Stimulated activated CD4-positive, alpha-beta T cell treated with anti-CD3 and anti-CD28 coated beads, Interleukin-4, amount 100 ng/mL, for 24 hours (primary cell): Measurements from ENCODE around the gene WDR4.
A peak's percentile ranks its signal among the peaks of the same experiment; 100 is the strongest.
"Not testable (repeated sequence)": the region's sequence is repeated elsewhere in the genome, so short reads cannot be mapped to it uniquely, and the experiment has no call there.

ENCODE experiments used
- DNase-seq: peaks from one replicate; pipeline ENCODE4 v3.0.0-alpha.2; 2020

The WDR4 gene

DNA sequence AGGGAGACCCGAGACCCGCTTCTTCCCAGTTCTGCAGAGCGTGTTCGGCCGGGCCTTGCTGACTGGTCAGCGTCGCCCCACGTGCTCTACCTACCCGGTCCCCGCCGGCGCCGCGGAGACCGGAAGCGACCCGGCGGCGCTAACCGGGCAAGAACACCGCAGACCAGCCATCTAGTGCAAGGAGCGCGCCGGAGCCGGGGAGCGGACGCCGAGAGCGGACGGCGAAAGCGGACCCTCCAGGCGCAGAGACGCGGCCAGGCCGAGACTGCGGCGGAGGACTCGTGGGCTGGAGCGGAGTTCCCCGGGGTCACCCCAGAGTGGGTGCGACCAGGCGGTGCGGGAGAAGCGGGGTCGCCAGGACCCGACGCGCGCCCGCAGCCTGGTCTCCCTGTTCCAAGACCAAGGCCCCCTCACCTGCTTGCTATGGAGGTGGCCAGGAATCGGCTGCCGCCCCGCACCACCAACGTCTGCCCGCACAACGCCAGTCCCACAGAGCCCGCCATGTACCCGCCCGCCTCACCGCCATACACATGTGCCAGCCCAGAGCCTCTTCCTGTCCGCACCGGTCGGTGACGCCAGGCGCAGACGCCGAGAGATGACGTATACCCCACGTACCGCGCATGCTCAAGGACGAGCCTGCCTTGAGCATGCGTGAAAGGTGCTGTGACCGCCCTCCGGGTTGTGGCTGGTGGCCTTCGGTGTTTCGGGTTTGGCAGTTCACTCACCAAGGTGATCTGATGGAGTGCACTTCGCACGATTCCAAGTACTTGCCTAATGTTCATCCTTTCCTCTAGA lies at the start of gene WDR4:
Gene WDR4, minus strand, starts transcription at position 547 of the 795 bp plus-strand sequence. Its CDS starts 44 bp downstream, at position 503.
- DNase-seq = peak; percentile 99

GRCh38 chr21:42927474-42928200 lies 48.3 kb upstream of the WDR4 start:
- not testable (repeated sequence) for DNase-seq

DNA sequence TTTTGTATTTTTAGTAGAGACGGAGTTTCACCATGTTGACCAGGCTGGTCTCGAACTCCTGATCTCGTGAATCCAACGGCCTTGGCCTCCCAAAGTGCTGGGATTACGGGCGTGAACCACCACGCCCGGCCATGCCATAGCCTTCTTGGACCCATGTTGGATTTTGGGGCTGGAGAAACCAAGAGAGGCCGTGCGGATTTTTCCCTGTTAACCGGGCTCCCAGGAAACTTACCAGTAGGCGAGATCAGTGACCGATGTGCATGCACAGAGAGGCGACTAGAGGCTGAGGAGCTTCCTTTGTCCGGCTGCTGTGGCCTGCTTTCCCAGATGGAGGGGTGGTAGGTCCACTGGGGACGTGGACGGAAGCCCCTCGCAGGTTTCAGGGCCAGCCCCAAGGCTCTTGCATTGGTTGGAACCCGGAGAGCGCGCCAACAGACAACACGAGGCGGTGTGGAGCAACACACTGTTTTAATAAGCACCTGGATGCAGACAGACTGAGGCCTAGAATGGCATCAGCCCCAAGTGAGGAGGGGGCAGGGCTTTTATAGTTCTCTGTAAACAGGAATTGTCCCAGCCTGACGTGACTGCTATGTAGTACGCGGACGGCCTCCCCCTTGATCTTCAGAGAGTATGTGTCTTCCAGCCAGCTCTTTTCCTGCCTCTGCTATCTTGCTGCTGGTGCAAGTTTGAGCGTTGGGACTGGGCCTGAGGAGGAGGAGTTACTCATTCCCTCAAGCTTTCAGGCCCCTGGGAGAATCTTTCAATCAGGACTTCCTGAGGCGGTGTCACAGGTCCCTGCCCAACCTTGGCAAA lies 46.0 kb upstream of the WDR4 start, which contains the start of gene ERVH48-1:
Gene ERVH48-1, minus strand, starts transcription at position 517 of the 813 bp plus-strand sequence. CDS start 6,624 bp downstream, outside the sequence.
- no peak for DNase-seq

- DNase-seq = no peak
These were observed 45.1 kb upstream of the WDR4 start for GRCh38 chr21:42924433-42924751.

- DNase-seq = peak; percentile 81
These were observed 44.5 kb upstream of the WDR4 start for GRCh38 chr21:42923553-42924432.

- DNase-seq = no peak
These were observed 43.6 kb upstream of the WDR4 start for GRCh38 chr21:42922918-42923317.

DNA sequence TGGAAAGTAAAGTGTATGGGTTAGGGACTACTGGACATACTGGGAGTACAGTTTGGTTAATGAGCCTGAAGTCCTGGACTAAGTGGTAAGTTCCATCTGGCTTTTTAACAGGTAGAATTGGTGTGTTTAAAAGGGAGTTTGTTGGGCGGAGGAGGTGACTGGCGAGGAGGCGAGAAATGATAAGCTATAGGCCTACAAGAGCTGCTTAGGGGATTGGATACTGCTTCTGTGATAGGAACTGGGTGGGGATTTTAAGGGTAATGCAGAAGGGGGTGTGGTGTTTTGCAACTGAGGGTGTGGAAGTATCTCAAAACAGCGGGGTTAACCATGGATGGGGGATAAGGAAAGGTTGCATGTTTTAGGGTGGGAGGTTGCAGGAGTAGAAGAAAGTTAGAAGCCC lies 42.6 kb upstream of the WDR4 start:
- DNase-seq = no peak

- no peak for DNase-seq
These were observed 39.0 kb upstream of the WDR4 start for GRCh38 chr21:42918291-42918690.

DNA sequence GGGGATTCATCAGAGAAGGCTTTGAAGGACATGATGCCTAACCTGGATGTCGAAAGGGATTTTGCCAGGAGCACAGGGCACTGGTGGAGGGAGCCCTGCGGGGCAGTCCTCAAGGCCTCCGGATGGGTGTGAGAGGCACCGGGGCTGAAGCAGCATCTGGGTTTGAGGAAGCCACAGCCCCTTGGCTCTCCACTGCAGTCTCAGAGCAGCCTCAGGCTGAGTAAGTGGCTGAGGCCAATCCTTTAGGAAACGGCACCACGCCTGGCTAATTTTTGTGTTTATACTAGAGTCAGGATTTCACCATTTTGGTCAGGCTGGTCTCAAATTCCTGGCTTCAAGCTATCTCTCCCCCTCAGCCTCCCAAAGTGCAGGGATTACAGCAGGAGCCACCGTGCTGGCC lies 34.1 kb upstream of the WDR4 start:
- DNase-seq = no peak

- DNase-seq = not testable (repeated sequence)
These were observed 32.6 kb upstream of the WDR4 start for GRCh38 chr21:42911920-42912319.

- not testable (repeated sequence) for DNase-seq
These were observed 29.1 kb upstream of the WDR4 start for GRCh38 chr21:42908484-42908883.

GRCh38 chr21:42906233-42906632 lies 26.9 kb upstream of the WDR4 start:
- no peak for DNase-seq

- no peak for DNase-seq
These were observed 25.9 kb upstream of the WDR4 start for GRCh38 chr21:42905195-42905594.

GRCh38 chr21:42903817-42904216 lies 24.5 kb upstream of the WDR4 start:
- no peak for DNase-seq

DNA sequence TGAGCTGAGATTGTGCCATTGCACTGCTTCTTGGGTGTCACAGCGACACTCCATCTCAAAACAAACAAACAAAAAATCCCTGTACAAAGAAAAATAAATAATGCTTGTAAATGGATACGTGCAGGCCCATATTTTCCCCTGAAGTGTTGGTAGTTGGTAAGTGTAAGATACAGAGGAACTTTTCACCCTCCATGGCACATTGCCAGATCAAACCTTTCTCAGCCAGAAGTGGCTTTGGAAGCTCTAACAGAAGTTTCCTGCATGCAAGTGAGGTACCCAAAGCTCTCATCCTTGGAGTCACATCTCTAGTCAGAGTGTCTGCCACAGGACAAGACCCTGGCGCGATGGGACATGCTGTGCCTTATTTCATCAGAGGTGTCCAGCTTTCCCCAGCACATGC lies 21.1 kb upstream of the WDR4 start:
- no peak for DNase-seq

DNA sequence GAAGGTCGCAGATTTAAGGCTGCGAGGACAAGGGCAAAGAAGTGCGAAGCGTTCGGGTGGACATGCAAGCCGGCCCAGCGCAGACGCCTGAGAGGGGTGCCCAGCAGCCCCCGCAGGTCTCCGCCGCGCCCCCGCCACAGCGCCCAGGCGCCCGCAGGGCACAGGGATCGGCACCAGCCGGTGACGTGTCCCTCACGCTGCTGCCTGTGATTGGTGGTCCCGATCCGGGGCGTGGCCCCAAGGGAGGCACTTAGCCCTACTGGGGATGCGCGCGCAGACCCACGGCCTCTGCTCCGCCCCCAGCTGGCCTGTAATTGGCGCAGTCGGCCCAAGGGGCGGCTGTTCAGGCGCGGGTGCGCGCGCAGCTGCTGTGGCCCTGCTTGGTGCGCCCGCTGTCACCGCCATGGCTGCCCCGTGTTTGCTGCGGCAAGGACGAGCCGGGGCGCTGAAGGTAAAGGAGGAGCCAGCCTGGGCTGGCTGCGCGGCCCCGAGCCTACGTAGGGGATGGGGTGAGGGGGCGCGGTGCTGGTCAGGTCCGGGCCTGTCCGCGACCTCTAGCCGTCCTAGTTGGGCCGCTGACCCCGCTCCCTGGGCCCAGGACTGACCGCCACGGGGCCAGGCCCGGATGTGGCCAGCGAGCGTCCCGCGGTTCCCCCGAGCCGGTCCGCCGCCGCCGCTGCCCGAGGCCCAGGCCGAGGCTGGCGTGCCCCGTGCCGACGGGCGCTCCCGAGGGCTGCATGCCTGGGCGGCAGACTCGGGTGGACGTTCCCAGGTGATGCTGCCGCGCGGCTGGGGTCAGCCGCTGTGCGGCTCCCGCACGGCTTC lies 13.8 kb upstream of the WDR4 start, which contains the start of gene NDUFV3:
Gene NDUFV3, plus strand, starts transcription at position 379 of the 825 bp plus-strand sequence. Its CDS starts 25 bp downstream, at position 404.
- DNase-seq = peak; percentile 100

GRCh38 chr21:42892582-42892930 lies 13.2 kb upstream of the WDR4 start:
- no peak for DNase-seq

- DNase-seq = no peak
These were observed 8.0 kb upstream of the WDR4 start for GRCh38 chr21:42887326-42887725.

DNA sequence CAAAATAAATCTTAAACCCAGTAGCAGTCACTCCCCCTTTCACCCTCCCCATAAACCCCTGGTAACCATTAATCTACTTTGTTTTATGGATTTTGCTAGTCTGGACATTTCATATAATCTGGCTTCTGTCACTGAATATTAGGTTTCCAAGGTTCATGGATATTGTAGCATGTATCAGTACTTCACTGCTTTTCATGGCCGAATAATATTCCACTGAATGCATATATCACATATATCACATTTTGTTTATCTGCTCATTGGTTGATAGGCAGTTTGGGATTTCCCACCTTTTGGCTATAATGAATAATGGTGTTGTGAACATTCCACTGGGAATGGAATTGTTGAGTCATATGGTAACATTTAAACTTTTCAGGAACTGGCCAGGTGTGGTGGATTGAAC lies 4.6 kb upstream of the WDR4 start:
- DNase-seq = no peak

DNA sequence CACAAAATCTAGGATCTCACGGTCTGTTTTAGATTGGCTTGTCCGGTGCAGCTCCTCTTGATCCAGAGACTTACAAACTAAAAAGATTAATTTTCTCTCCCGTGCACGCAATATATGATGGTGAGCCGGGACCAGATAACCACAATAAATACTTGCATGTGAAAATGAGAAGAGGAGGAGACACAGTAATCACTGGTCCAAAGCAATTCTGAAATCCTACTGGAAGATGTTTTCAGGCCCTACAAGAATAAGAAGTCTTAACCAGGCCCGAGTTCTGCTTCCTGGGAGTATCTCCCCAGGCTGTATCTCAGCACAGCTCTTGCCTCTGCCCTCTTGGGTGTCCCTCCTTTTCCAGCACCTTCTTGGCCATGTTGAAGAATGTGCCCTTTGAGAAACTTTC lies 1.0 kb upstream of the WDR4 start:
- no peak for DNase-seq

- no peak for DNase-seq
These were observed 704 bp downstream of the WDR4 start for GRCh38 chr21:42878678-42878992.

DNA sequence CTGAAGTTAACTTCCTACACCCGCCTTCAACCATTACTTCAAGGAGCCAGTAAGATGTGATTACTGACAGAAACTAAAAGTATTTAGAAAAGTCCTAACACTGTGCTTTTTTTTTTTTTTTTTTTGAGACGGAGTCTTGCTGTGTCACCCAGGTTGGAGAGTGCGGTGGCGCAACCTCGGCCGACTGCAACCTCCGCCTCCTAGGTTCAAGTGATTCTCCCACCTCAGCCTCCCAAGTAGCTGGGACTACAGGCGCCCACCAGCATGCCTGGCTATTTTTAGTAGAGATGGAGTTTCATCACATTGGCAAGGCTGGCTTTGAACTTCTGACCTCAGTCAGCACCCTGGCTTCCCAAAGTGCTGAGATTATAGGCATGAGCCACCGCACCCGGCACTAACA lies 3.5 kb downstream of the WDR4 start:
- not testable (repeated sequence) for DNase-seq
